GM12891 (cell line): Measurements from ENCODE around the gene LRRC4.

Experiments used
- POLR2A ChIP-seq: IDR thresholded peaks from 2 replicates; pipeline ENCODE4 v1.6.1; 2011; ENCODE audit warnings: low read depth, low read length, control low read depth
- TAF1 ChIP-seq: IDR thresholded peaks from 2 replicates; pipeline ENCODE4 v1.6.1; 2011; ENCODE audit warnings: low read depth, low read length, control low read depth

DNA sequence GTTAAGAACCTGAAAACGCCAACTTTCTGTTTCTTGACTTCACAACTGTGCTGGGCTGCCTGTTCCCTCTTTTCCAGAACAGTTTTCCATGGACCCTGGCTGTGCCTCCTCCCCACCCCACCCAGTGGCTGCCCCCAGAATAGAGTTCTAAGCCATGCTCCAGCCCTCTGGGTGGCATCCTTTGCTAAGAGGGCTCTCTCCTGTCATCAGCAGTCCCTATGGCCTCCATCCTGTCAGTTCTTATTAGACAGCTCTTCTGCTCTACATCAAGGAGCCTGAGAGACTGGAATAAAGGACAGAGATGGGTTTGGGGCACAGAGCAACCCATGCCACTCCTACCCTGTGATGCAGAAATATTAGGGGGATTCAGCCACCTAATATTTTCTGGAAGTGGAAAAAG is 13.9 kb upstream of the LRRC4 start:
- TF ChIP-seq TAF1 = no peak
- TF ChIP-seq POLR2A = no peak
